Effector CD8-positive, alpha-beta T cell (primary cell): ENCODE measurements around the gene MYDGF.
"Not testable (repeated sequence)": the region's sequence is repeated elsewhere in the genome, so short reads cannot be mapped to it uniquely, and the experiment has no call there.

Experiments
- DNase-seq: peaks from one replicate; lab custom pipeline; 2025; lab: John Stamatoyannopoulos, UW

Gene MYDGF

GRCh38 chr19:4699826-4700692 lies 29.9 kb upstream of the MYDGF start:
- no peak for DNase-seq

GRCh38 chr19:4697304-4697703 lies 27.2 kb upstream of the MYDGF start:
- DNase-seq: no peak

GRCh38 chr19:4695224-4695731 lies 25.1 kb upstream of the MYDGF start:
- no peak for DNase-seq

- DNase-seq: no peak
Observed at GRCh38 chr19:4694211-4694987, 24.3 kb upstream of the MYDGF start.

GRCh38 chr19:4693471-4694121 lies 23.5 kb upstream of the MYDGF start:
- DNase-seq: no peak

- DNase-seq: no peak
Observed at GRCh38 chr19:4693078-4693350, 22.9 kb upstream of the MYDGF start.

- no peak for DNase-seq
Observed at GRCh38 chr19:4692251-4693077, 22.3 kb upstream of the MYDGF start.

- no peak for DNase-seq
Observed at GRCh38 chr19:4691373-4691772, 21.2 kb upstream of the MYDGF start.

- no peak for DNase-seq
Observed at GRCh38 chr19:4690361-4690760, 20.2 kb upstream of the MYDGF start.

- DNase-seq: no peak
Observed at GRCh38 chr19:4689403-4689802, 19.3 kb upstream of the MYDGF start.

- DNase-seq: no peak
Observed at GRCh38 chr19:4688587-4688986, 18.4 kb upstream of the MYDGF start.

GRCh38 chr19:4687396-4687795 lies 17.3 kb upstream of the MYDGF start:
- no peak for DNase-seq

- no peak for DNase-seq
Observed at GRCh38 chr19:4686700-4687099, 16.6 kb upstream of the MYDGF start.

GRCh38 chr19:4684312-4685095 lies 14.4 kb upstream of the MYDGF start:
- no peak for DNase-seq

- DNase-seq: no peak
Observed at GRCh38 chr19:4682417-4683200, 12.5 kb upstream of the MYDGF start.

GRCh38 chr19:4680021-4680420 lies 9.9 kb upstream of the MYDGF start:
- not testable (repeated sequence) for DNase-seq

GRCh38 chr19:4678881-4679790 lies 9.0 kb upstream of the MYDGF start:
- no peak for DNase-seq

GRCh38 chr19:4676955-4677731 lies 7.0 kb upstream of the MYDGF start:
- DNase-seq: no peak
